Left lung (tissue), 10 donors: ENCODE measurements around the gene LEAP2. TPM values are rescaled to one million over a fixed set of nuclear protein-coding genes. Genes with fewer than 3 reads are reported as not detected.
A peak's percentile ranks its signal among the peaks of the same experiment; 100 is the strongest.

Experiments
- ATAC-seq: fragments of 200-7000 bp; cut with Tn5 transposase; one replicate; pipeline ENCODE4 v1.9.1; 2020; ENCODE audit warnings: moderate library complexity
- DNase-seq, 4 donors: peaks; one replicate each; pipeline ENCODE4 v3.0.0-alpha.2; 2013 to 2020
- H3K27ac ChIP-seq, 2 donors: fragments of 200-600 bp; sonication (generic) in 1 of 2; one replicate each; pipeline versions ENCODE4 v1.5.0 to v1.8.0; 2020 to 2021
- H3K27me3 ChIP-seq, 2 donors: fragments of 200-600 bp; sonication (generic) in 1 of 2; one replicate each; pipeline versions ENCODE4 v1.5.0 to v1.8.0; 2020 to 2021
- H3K36me3 ChIP-seq, 2 donors: fragments of 200-600 bp; sonication (generic) in 1 of 2; one replicate each; pipeline versions ENCODE4 v1.5.0 to v1.8.0; 2020 to 2021
- H3K4me1 ChIP-seq, 2 donors: fragments of 200-600 bp; one replicate each; pipeline ENCODE4 v1.8.0; 2021
- H3K4me3 ChIP-seq, 2 donors: fragments of 200-600 bp; sonication (generic) in 1 of 2; one replicate each; pipeline versions ENCODE4 v1.5.0 to v1.8.0; 2020 to 2021; ENCODE audit warnings: mild to moderate bottlenecking in 1 of 2
- H3K9me3 ChIP-seq, 2 donors: fragments of 200-600 bp; sonication (generic) in 1 of 2; one replicate each; pipeline versions ENCODE4 v1.5.0 to v1.8.0; 2020 to 2021
- intact Hi-C, 2 donors: fragments of 100-400 bp; cut with DNase I; formaldehyde crosslinking; loops; one replicate each; pipeline versions ENCODE4 v1.11.2 to v1.14.2; 2022
- polyA plus RNA-seq, 6 donors: library from polyadenylated mRNA; unstranded; fragments of 120-200 nt; gene quantifications; one replicate each; pipeline ENCODE4 v1.2.1, GENCODE V29; 2013; ENCODE audit not compliant: insufficient read length in 6 of 6
- total RNA-seq, 2 donors: library from RNA; stranded (reverse); fragmentation: NEBNext Ultra II Directional; extraction: Animal tissue kit (Norgen Biotek cat#: 25700); gene quantifications; one replicate each; pipeline ENCODE4 v1.2.1, GENCODE V29; 2021
- TF ChIP-seq, protein P1 (sequence below), 2 donors: fragments of 200-600 bp; sonication (generic) in 1 of 2; IDR thresholded peaks; one replicate each; pipeline versions ENCODE4 v1.5.0 to v1.8.0; 2021; ENCODE audit warnings: antibody characterized with exemption in 2 of 2
- donor health status: DM: no; HTN: yes; CAD: no.
- donor health status: DM: no; HTN: no; CAD: no.

Gene LEAP2
- total and polyA plus RNA-seq, 8 donors = 1.2 to 6.0 (median 4.0) TPM

DNA sequence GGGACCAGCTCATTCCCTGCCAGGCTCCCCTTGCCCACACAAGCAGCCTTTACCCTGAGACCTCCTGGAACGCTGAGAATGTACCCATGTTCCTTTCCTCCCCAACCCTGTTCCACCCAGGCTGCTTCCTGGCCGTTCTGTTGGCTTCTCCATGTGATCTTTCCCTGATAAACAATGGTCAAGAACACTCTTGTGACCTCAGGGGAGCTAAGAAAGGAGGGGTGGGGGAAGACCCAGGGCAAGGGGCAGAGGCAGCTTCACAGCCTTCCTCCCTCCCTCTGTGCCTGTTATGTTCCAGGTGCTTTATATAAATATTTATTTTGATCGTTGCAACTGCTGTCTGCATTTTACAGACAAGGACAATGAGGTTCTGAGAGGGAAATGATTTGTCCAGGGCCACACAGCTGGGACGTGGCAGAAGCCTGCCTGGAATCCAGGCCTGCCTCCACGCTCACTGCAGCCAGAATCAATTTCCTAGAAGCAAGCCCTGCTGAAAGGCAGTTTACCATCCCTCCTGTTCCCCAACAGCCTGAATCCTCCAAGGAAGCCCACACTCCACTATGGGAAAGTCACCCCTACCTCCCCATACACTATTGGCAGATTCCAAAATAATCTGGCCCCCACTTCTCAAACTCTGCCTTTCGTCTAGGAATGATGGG, 46.9 kb upstream of the LEAP2 start:
- intact Hi-C loops = no loop called here
- Histone ChIP-seq H3K9me3 (no peaks in the 10 kb centered on the region), H3K27me3 (peaks cover 0 to 96% of the 10 kb centered on the region in 2 donors), H3K36me3 (peaks cover 0 to 24% of the 10 kb centered on the region in 2 donors), H3K27ac (peak overlapping the region; percentile 13 to 20), H3K4me1 (peaks cover 10 to 42% of the 10 kb centered on the region in 2 donors), H3K4me3 (no peak overlapping the region)
- DNase-seq (no peak), ATAC-seq (no peak)
- TF ChIP-seq, protein P1, sequence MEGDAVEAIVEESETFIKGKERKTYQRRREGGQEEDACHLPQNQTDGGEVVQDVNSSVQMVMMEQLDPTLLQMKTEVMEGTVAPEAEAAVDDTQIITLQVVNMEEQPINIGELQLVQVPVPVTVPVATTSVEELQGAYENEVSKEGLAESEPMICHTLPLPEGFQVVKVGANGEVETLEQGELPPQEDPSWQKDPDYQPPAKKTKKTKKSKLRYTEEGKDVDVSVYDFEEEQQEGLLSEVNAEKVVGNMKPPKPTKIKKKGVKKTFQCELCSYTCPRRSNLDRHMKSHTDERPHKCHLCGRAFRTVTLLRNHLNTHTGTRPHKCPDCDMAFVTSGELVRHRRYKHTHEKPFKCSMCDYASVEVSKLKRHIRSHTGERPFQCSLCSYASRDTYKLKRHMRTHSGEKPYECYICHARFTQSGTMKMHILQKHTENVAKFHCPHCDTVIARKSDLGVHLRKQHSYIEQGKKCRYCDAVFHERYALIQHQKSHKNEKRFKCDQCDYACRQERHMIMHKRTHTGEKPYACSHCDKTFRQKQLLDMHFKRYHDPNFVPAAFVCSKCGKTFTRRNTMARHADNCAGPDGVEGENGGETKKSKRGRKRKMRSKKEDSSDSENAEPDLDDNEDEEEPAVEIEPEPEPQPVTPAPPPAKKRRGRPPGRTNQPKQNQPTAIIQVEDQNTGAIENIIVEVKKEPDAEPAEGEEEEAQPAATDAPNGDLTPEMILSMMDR (IDR thresholded peaks at IDR 0.05) = no peak

DNA sequence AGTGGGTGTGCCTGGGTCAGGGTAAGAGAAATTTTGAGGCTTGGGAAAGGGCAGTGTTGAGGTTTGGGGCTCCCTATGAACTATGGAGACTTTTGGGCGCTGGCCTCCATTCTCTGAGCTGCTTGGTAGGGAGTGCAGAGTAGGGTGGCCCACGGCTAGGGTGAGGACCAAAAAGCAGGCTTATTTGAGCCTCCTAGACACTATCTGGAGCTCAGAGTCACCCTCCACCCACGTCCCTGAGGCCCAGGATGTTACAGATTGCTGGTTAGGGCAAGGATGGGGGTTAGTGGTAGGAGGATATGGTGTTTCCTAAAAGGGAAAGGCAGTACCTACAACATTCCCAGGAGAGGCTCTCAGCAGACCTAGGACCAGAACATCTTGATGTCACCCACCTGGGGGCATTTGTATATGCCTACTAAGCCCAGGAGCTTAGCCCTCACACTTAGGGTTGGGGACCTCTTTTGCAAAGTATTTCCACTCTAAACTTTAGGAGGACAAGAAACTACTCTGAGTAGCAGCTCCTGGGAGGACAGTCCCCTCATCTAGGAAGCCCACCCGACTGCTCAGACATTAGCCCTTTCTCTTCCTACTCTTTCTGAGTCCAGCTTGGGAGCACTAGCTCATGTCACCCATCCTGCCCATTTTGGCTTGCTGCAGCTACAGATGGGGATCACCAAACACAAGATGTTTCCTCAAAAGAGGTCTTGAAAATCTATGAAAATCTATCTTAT, 45.4 kb upstream of the LEAP2 start:
- intact Hi-C loops = no loop called here
- no peak for DNase-seq
- TF ChIP-seq, protein P1 (IDR thresholded peaks at IDR 0.05) = no peak
- no peaks in the 10 kb centered on the region for H3K9me3 ChIP-seq
- H3K27me3 ChIP-seq = peaks cover 0 to 85% of the 10 kb centered on the region in 2 donors
- ATAC-seq = no peak
- H3K4me3 ChIP-seq = no peak overlapping the region
- H3K36me3 ChIP-seq = peaks cover 0 to 22% of the 10 kb centered on the region in 2 donors
- H3K27ac ChIP-seq = no peak overlapping the region
- peaks cover 8 to 38% of the 10 kb centered on the region in 2 donors for H3K4me1 ChIP-seq

DNA sequence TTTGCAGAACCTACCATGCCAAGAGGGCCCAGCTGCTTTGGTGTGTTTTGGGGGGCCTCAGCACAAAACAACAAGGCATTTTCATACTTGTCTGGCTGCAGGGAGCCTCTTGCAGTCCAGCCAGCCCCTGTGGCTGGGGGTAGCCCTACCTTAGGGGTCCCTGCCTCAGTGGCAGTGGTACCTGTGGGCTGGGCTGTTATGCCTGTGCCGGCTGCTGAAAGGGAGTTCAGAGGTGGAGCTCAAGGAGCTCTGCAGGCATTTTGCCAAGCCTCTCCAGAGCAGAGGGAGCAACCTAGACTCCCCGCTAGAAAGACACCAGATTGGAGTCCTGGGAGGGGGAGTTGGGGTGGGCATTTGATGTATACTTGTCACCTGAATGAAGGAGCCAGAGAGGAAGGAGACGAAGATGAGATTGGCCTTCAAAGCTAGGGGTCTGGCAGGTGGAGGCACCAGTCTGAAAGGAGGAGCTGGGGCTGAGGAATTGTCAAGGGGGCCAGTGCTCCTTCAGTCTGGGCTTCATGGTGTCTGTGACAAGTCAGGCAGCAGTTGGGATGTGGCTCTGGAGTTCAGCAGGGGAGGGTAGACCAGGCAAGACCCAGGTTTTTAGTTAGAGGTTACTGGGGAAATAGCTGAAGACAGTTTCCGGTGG, 44.5 kb upstream of the LEAP2 start:
- TF ChIP-seq, protein P1 (IDR thresholded peaks at IDR 0.05) = no peak
- H3K4me1 ChIP-seq = peaks cover 6 to 32% of the 10 kb centered on the region in 2 donors
- DNase-seq = no peak
- no peak overlapping the region for H3K27ac ChIP-seq
- H3K27me3 ChIP-seq = peaks cover 0 to 76% of the 10 kb centered on the region in 2 donors
- peaks cover 0 to 14% of the 10 kb centered on the region in 2 donors for H3K36me3 ChIP-seq
- peak overlapping the region in 1 of 2 donors; percentile 74 for H3K4me3 ChIP-seq
- no peaks in the 10 kb centered on the region for H3K9me3 ChIP-seq
- intact Hi-C loops = no loop called here
- ATAC-seq = no peak

DNA sequence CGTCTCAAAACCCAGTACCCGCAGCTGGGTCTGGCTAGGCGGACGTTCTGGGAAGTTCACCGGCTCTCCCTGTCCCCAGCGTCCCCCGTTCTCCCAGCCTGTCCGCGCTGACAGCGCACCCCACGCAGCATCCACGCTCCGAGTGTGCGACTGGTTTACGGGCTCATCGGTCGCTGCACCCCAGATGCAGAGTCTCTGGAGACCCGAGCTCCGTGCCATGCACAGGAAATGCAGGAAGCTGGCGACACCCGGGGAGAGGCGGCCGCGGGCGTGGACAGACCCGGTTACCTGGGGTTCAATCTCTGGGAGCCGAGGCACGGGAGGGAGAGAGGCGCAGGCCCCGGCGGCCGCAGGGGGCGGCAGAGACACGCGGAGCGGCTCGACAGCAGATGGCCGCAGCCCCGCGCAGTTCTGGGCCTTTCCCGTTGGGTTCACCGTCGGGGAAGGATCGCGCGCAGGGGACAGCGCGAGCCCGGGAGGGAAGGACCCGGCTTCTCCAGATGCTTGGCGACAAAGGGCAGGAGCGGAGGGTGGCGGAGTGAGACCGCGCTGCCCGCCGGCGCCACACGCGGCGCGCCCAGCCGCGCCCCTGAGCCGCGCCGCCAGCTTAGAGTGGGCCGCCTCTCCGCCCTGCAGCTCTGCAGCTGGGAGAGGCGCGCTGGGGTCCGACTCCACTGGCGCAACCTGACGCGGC, 43.6 kb upstream of the LEAP2 start:
- DNase-seq (peak; percentile 74 to 94 (median 81)), ATAC-seq (peak; percentile 91)
- Histone ChIP-seq H3K9me3 (no peaks in the 10 kb centered on the region), H3K4me3 (peak overlapping the region; percentile 71 to 74), H3K36me3 (peaks cover 0 to 5% of the 10 kb centered on the region in 2 donors), H3K4me1 (peaks cover 6 to 32% of the 10 kb centered on the region in 2 donors), H3K27ac (peak overlapping the region; percentile 72 to 92), H3K27me3 (peaks cover 0 to 67% of the 10 kb centered on the region in 2 donors)
- TF ChIP-seq, protein P1 (IDR thresholded peaks at IDR 0.05) = peak; percentile 87 to 93
- intact Hi-C loops = no loop called here
